BLaER1 treated with 17β-estradiol and CSF1 and Interleukin-3, amounts not matched to agents 10 nM and 100 nM (cell line): ENCODE results near the gene GBA2.
A peak's percentile ranks its signal among the peaks of the same experiment; 100 is the strongest.

ENCODE experiments used
- H3K27ac ChIP-seq, 11 experiments: shearing (Covaris generic); formaldehyde crosslinking; 2 replicates each; pipeline ENCODE4 v1.8.1; 2022
- H3K27me3 ChIP-seq, 11 experiments: shearing (Covaris generic); formaldehyde crosslinking; 2 replicates each; pipeline ENCODE4 v1.8.1; 2022
- H3K36me3 ChIP-seq, 11 experiments: shearing (Covaris generic); formaldehyde crosslinking; 2 replicates each; pipeline ENCODE4 v1.8.1; 2022
- H3K4me1 ChIP-seq, 10 experiments: shearing (Covaris generic); formaldehyde crosslinking; 2 replicates each; pipeline ENCODE4 v1.8.1; 2022
- H3K4me2 ChIP-seq, 11 experiments: shearing (Covaris generic); formaldehyde crosslinking; 2 replicates each; pipeline ENCODE4 v1.8.1; 2022
- H3K4me3 ChIP-seq, 10 experiments: shearing (Covaris generic); formaldehyde crosslinking; 2 replicates each; pipeline ENCODE4 v1.8.1; 2022
- H3K9ac ChIP-seq, 11 experiments: shearing (Covaris generic); formaldehyde crosslinking; 2 replicates each; pipeline ENCODE4 v1.8.1; 2022
- H3K9me3 ChIP-seq, 11 experiments: shearing (Covaris generic); formaldehyde crosslinking; replicated peaks in 1 of 11; 2 replicates each; pipeline ENCODE4 v1.8.1; 2022
- H4K20me1 ChIP-seq, 11 experiments: shearing (Covaris generic); formaldehyde crosslinking; 2 replicates each; pipeline ENCODE4 v1.8.1; 2022
- Cebpa-rat ChIP-seq, 11 experiments: shearing (Covaris generic); IDR thresholded peaks; 2 replicates each; pipeline ENCODE4 v1.8.1; 2022

GBA2 gene

DNA sequence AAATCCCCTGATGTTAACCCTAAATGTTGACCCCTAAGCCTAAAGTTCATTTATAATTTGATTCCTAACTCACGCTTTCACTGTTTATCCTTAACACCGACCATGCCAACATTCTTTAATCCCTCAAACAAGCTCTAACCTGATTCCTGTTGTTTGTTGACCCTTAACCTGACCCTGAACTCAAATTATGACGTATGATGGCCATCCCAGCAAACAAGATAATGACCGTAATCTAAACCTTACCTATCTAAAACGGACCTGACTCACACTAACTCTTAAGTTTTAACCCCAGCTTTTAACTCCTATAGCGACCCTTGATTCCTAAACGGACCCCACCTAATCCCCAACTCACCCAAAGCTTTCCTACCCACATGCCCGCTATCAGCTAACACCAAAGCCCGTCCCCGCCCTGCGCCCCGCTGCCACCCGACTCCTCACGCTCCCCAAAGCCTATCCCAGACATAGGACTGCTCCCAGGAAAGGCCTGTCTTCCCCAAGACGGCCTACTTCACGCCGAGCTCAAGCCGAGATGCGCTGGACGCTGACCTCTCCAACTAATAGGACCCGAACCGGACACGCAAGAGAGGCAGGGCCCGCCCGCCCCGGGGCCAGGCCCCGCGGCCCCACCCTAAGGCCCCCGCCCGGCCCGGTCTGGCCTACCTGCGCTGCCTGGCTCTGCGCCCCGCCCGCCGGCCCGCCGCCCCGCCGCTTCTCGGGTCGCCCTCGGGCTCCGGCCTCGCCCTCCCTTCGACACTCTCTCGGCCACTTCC is 17.4 kb downstream of the GBA2 start:
- H3K27ac ChIP-seq, result peak overlapping the region; percentile 77 to 91 (median 88)
- H3K4me2 ChIP-seq, result peak overlapping the region; percentile 93 to 100 (median 98)
- peak overlapping the region; percentile 85 to 93 (median 91) for H3K9ac ChIP-seq
- TF ChIP-seq Cebpa-rat (IDR thresholded peaks at IDR 0.05), result no peak
- H4K20me1 ChIP-seq, result peaks cover 31 to 65% (median 46%) of the 10 kb centered on the region in 11 experiments
- H3K4me3 ChIP-seq, result peak overlapping the region; percentile 70 to 94 (median 78)
- no peaks in the 10 kb centered on the region for H3K9me3 ChIP-seq
- H3K27me3 ChIP-seq, result no peaks in the 10 kb centered on the region
- H3K36me3 ChIP-seq, result peaks cover 12 to 46% (median 25%) of the 10 kb centered on the region in 11 experiments
- peaks cover 63 to 79% (median 72%) of the 10 kb centered on the region in 10 experiments for H3K4me1 ChIP-seq

DNA sequence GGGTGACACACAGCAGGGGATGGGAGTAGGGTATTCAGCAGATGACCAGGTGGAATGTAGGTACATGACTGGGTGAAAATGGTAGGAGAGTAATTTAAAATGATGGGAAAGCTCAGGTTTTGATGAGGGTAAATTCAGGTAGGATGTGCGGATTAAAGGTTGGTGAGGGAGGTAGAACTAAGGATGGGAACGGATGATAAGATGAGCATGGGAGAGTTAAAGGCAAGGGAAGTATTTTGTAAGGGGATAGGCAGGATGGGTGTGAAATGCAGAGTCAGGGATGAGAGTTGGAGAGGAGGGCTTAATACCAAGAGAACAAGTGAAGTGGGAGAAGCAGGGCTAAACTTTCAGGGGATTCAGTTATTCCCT is 18.6 kb downstream of the GBA2 start:
- H3K27me3 ChIP-seq, result no peaks in the 10 kb centered on the region
- peak overlapping the region; percentile 70 to 94 (median 78) for H3K4me3 ChIP-seq
- peaks cover 67 to 76% (median 71%) of the 10 kb centered on the region in 10 experiments for H3K4me1 ChIP-seq
- H3K27ac ChIP-seq, result peak overlapping the region; percentile 77 to 91 (median 88); a peak in 20 of 22 replicates
- H3K36me3 ChIP-seq, result peaks cover 17 to 46% (median 26%) of the 10 kb centered on the region in 11 experiments
- H4K20me1 ChIP-seq, result peaks cover 42 to 66% (median 55%) of the 10 kb centered on the region in 11 experiments
- H3K4me2 ChIP-seq, result peak overlapping the region; percentile 93 to 100 (median 98)
- no peak for TF ChIP-seq Cebpa-rat (IDR thresholded peaks at IDR 0.05)
- peak overlapping the region; percentile 85 to 93 (median 91); a peak in 21 of 22 replicates for H3K9ac ChIP-seq
- no peaks in the 10 kb centered on the region for H3K9me3 ChIP-seq

DNA sequence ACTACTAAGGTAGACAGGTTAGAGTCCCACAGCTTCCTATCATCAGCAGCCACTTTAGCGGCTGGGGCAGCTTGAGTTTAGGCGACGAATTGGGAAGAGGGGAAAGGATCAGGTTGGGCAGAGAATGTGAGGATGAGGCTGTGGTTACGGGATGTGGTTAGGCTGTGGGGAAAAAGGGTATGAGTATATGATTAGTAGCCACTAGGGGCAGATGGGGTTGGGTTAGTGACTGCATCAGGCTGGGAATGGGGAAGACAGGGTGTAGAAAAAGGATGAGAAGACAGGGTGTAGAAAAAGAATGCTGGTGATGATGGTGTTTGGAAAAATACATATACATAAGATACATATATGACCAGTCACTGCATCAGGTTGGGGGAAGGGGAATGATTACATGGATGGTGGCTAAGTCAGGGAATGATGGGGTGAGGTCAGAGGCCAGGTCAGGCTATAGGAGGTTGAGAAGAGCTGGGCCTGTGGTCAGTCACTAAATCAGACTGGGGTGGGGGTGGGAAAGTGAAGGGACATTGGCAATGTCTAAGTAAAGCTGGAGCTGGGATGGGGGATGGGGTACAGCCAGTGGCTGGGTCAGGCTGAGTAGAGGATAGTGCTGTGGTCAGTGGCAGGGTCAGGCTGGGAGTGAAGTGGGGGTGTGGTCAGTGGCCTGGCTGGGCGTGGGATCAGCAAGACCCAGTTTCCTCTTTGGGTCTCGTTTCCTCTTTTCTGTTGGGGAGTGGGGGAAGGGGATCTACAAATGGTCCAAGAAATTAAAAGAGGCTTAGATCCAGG is 19.1 kb downstream of the GBA2 start:
- H3K9ac ChIP-seq, result peak overlapping the region; percentile 62 to 93 (median 91); a peak in 19 of 22 replicates
- H4K20me1 ChIP-seq, result peaks cover 47 to 69% (median 60%) of the 10 kb centered on the region in 11 experiments
- H3K27ac ChIP-seq, result peak overlapping the region in 10 of 11 experiments; percentile 27 to 91 (median 86); a peak in 19 of 22 replicates
- peak overlapping the region; percentile 93 to 100 (median 98) for H3K4me2 ChIP-seq
- TF ChIP-seq Cebpa-rat (IDR thresholded peaks at IDR 0.05), result no peak
- no peaks in the 10 kb centered on the region for H3K27me3 ChIP-seq
- H3K9me3 ChIP-seq, result no peaks in the 10 kb centered on the region
- peaks cover 67 to 74% (median 69%) of the 10 kb centered on the region in 10 experiments for H3K4me1 ChIP-seq
- H3K36me3 ChIP-seq, result peaks cover 17 to 46% (median 26%) of the 10 kb centered on the region in 11 experiments
- peak overlapping the region; percentile 70 to 94 (median 78) for H3K4me3 ChIP-seq

DNA sequence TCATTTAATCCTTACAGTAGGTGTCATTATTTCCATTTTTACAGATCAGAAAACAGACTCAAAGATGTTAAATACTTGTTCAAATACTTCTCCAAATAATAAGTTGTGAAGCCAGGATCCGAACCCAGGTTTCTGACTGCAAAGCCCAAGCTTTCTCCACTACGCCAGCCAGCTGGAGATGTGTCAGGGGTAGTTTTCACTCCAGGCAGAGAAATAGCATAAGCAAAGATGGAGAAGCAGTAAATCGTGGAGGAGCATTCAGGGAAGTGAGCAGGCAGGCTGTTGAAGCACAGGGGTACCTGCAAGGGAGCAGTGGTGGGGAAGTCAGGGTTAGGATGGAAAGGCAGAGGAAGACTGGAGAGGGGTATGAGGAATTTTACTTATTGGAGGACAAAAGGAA is 19.9 kb downstream of the GBA2 start:
- Histone ChIP-seq H3K4me2 (peak overlapping the region; percentile 93 to 100 (median 98)), H3K9ac (peak overlapping the region in 10 of 11 experiments; percentile 31 to 93 (median 82); a peak in 16 of 22 replicates), H3K4me1 (peaks cover 59 to 69% (median 66%) of the 10 kb centered on the region in 10 experiments)

DNA sequence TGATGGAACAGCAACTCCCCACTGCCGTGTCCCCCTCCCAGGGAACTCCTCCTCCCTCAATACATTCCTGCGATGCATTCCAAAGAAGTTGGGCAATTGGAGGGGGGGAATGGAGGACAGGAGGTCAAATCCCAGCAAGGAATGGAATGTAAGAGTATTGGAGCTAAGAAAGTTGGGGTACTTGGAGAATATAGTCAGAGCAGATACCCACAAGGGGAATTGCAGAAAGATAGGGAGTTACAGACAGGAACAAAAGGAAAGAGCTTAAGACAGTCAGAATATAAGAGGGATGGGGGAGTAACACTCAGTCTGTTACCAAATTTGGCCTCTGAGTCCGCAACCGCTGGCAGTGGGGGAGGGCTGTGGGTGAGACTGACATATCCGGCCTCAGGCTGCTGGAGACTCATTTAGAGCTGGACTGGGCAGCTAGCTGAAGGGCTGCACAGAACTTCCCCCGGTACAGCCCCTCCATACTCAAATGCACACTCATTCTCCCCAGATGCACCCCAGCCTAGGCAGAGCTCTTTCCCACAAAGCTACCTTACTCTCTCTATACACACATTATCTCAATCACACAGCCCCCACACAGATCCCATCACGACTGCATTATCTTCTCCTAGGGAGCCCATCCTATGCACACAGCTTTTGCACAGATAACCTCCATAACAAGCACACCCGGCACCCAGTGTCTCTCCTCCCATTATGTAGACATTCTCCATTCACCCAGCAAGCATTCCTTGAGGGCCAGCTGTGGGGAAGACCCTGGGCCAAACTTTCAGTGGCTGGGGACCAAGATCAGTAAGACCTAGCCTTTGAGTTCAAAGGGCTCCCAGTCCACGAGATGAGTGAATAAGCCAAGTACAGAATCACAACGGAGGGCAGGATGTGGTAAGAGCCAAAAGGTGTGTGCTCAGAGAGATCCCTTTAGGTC is 20.7 kb downstream of the GBA2 start:
- Histone ChIP-seq H3K4me3 (peak overlapping the region; percentile 48 to 94 (median 78)), H3K36me3 (peaks cover 32 to 52% (median 35%) of the 10 kb centered on the region in 11 experiments), H3K27me3 (no peaks in the 10 kb centered on the region), H3K9ac (peak overlapping the region; percentile 50 to 93 (median 69); a peak in 21 of 22 replicates), H4K20me1 (peaks cover 53 to 80% (median 72%) of the 10 kb centered on the region in 11 experiments), H3K9me3 (no peaks in the 10 kb centered on the region), H3K4me1 (peaks cover 51 to 61% (median 58%) of the 10 kb centered on the region in 10 experiments), H3K4me2 (peak overlapping the region; percentile 93 to 100 (median 98)), H3K27ac (peak overlapping the region in 10 of 11 experiments; percentile 26 to 91 (median 75); a peak in 19 of 22 replicates)
- 0 out of 22 replicates have a peak, but pooled peaks of 1 of the 11 experiments have one; percentile 19 for TF ChIP-seq Cebpa-rat (IDR thresholded peaks at IDR 0.05)

More for the DNA sequence above, 19.9 kb downstream of the GBA2 start:
- Histone ChIP-seq H3K27ac (peak overlapping the region in 10 of 11 experiments; percentile 17 to 91 (median 84); a peak in 17 of 22 replicates), H3K9me3 (no peaks in the 10 kb centered on the region), H3K4me3 (peak overlapping the region; percentile 48 to 94 (median 78)), H3K27me3 (no peaks in the 10 kb centered on the region), H3K36me3 (peaks cover 24 to 46% (median 27%) of the 10 kb centered on the region in 11 experiments), H4K20me1 (peaks cover 51 to 75% (median 67%) of the 10 kb centered on the region in 11 experiments)
- TF ChIP-seq Cebpa-rat (IDR thresholded peaks at IDR 0.05), result no peak

DNA sequence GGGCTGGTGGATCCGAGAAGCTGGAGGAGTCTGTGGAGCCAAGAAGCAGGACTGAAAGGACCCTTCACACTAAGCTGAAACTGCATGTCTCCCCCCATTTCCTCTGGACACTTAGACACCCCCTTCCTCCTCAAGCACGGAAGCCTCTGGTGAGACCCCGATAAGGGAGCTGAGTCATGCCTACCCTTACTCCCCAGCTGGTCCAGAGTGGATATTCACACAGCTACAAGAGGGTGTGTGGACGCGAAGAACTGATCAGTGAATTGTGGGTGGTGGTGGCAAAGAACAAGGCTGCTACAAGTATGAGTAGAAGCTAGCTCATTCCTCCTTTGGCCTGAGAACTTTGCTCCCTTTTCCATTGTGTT is 21.4 kb downstream of the GBA2 start:
- H3K4me3 ChIP-seq, result peak overlapping the region; percentile 48 to 94 (median 78)
- H3K9ac ChIP-seq, result peak overlapping the region; percentile 50 to 93 (median 69)
- H3K9me3 ChIP-seq, result no peaks in the 10 kb centered on the region
- peak overlapping the region in 10 of 11 experiments; percentile 26 to 91 (median 75); a peak in 19 of 22 replicates for H3K27ac ChIP-seq
- TF ChIP-seq Cebpa-rat (IDR thresholded peaks at IDR 0.05), result no peak
- H4K20me1 ChIP-seq, result peaks cover 53 to 82% (median 78%) of the 10 kb centered on the region in 11 experiments
- H3K4me2 ChIP-seq, result peak overlapping the region; percentile 93 to 100 (median 98)
- peaks cover 39 to 58% (median 42%) of the 10 kb centered on the region in 11 experiments for H3K36me3 ChIP-seq
- H3K27me3 ChIP-seq, result no peaks in the 10 kb centered on the region
- H3K4me1 ChIP-seq, result peaks cover 50 to 55% (median 53%) of the 10 kb centered on the region in 10 experiments

DNA sequence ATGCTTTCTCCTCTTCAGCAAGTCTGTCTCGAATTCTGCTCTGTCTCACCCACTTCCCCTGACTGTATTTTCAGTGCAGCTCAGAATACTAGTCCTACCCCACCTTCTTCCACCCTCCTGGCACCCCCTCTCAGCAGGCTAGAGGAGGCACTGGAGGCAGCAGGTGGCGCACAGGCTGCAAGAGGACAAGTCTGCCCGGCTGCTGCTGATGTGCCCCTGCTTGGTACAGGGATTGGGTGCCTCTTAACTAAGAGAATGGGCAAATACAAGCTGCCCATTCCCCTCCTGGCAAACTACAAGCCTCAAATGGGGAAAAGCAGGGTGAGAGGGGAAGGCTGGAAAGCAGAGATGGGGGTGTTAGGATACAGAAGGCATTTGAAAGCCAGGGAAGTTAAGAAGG is 22.1 kb downstream of the GBA2 start:
- Histone ChIP-seq H3K4me3 (peak overlapping the region; percentile 48 to 94 (median 78); a peak in 8 of 20 replicates), H3K27me3 (no peaks in the 10 kb centered on the region), H3K9ac (peak overlapping the region; percentile 50 to 93 (median 69); a peak in 20 of 22 replicates), H3K27ac (peak overlapping the region in 10 of 11 experiments; percentile 26 to 91 (median 75); a peak in 18 of 22 replicates), H3K4me1 (peaks cover 52 to 59% (median 53%) of the 10 kb centered on the region in 10 experiments), H3K36me3 (peaks cover 46 to 65% (median 49%) of the 10 kb centered on the region in 11 experiments), H4K20me1 (peaks cover 53 to 88% (median 81%) of the 10 kb centered on the region in 11 experiments), H3K4me2 (peak overlapping the region; percentile 93 to 100 (median 98)), H3K9me3 (no peaks in the 10 kb centered on the region)
- TF ChIP-seq Cebpa-rat (IDR thresholded peaks at IDR 0.05), result no peak
